Measurements from ENCODE around the gene GNA15. TPM values are rescaled to one million over a fixed set of nuclear protein-coding genes. Genes with fewer than 3 reads are reported as not detected.
"Not testable (repeated sequence)": the region's sequence is repeated elsewhere in the genome, so short reads cannot be mapped to it uniquely, and the experiment has no call there.

The GNA15 gene
- total RNA-seq, 1 donor from 2014 or later, result 1.0 TPM

- no peak for DNase-seq (ENCODE audit: low spot score)
- no peak for ATAC-seq
Observed at GRCh38 chr19:3171894-3172672, 36.2 kb downstream of the GNA15 start.

- not testable (repeated sequence) for DNase-seq (ENCODE audit: low spot score); ATAC-seq
Observed at GRCh38 chr19:3172673-3173000, 36.8 kb downstream of the GNA15 start.

GRCh38 chr19:3175781-3176714 lies 40.2 kb downstream of the GNA15 start:
- ATAC-seq (no peak), DNase-seq (ENCODE audit: low spot score) (no peak)

GRCh38 chr19:3176715-3177501 lies 41.1 kb downstream of the GNA15 start:
- DNase-seq (ENCODE audit: low spot score) (no peak), ATAC-seq (no peak)

- DNase-seq (ENCODE audit: low spot score) (no peak), ATAC-seq (peak; percentile 36)
Observed at GRCh38 chr19:3178377-3178972, 42.6 kb downstream of the GNA15 start, which contains the start of gene S1PR4. S1PR4 (plus strand) TSS chr19:3178769; CDS start chr19:3178793, 24 bp downstream.

- no peak for ATAC-seq
Observed at GRCh38 chr19:3178973-3179738, 43.3 kb downstream of the GNA15 start.

GRCh38 chr19:3179739-3180293 lies 44.0 kb downstream of the GNA15 start:
- DNase-seq (ENCODE audit: low spot score), result no peak
- no peak for ATAC-seq

More at GRCh38 chr19:3178973-3179738, 43.3 kb downstream of the GNA15 start:
- DNase-seq (ENCODE audit: low spot score), result no peak

GRCh38 chr19:3183721-3184641 lies 48.1 kb downstream of the GNA15 start:
- DNase-seq (ENCODE audit: low spot score) (peak; percentile 44), ATAC-seq (no peak)

GRCh38 chr19:3184847-3185460 lies 49.1 kb downstream of the GNA15 start:
- ATAC-seq (peak; percentile 61), DNase-seq (ENCODE audit: low spot score) (peak; percentile 80)

GRCh38 chr19:3185461-3186159 lies 49.8 kb downstream of the GNA15 start, which contains the start of gene NCLN:
NCLN (plus strand) TSS chr19:3185930; CDS start chr19:3186031, 101 bp downstream.
- peak; percentile 95 for ATAC-seq
- DNase-seq (ENCODE audit: low spot score), result peak; percentile 95

- DNase-seq (ENCODE audit: low spot score) (no peak), ATAC-seq (no peak)
Observed at GRCh38 chr19:3186160-3186688, 50.4 kb downstream of the GNA15 start.

GRCh38 chr19:3186891-3187661 lies 51.2 kb downstream of the GNA15 start:
- no peak for DNase-seq (ENCODE audit: low spot score)
- no peak for ATAC-seq

GRCh38 chr19:3187662-3188511 lies 52.1 kb downstream of the GNA15 start:
- no peak for DNase-seq (ENCODE audit: low spot score)
- ATAC-seq, result no peak

- ATAC-seq (no peak), DNase-seq (ENCODE audit: low spot score) (no peak)
Observed at GRCh38 chr19:3188627-3189596, 53.1 kb downstream of the GNA15 start.

Measured in left lobe of liver (tissue), 2 donors.